Mesendoderm (in vitro differentiated cells): Measurements from ENCODE around the gene IL20RB. TPM values are rescaled to one million over a fixed set of nuclear protein-coding genes. Genes with fewer than 3 reads are reported as not detected.

Source experiments
- DNase-seq: peaks from one replicate; pipeline ENCODE4 v3.0.0; 2013
- H2AK5ac ChIP-seq: 2 replicates; pipeline ENCODE4 v1.6.1; 2013; ENCODE audit warnings: low read length, inconsistent platforms
- H2BK120ac ChIP-seq: 2 replicates; pipeline ENCODE4 v1.6.1; 2013; ENCODE audit warnings: low read depth, mild to moderate bottlenecking, low read length, moderate library complexity, mixed read lengths
- H2BK15ac ChIP-seq: replicated peaks from 2 replicates; pipeline ENCODE4 v1.6.1; 2013; ENCODE audit warnings: low read depth, mild to moderate bottlenecking, moderate library complexity
- H2BK5ac ChIP-seq: 2 replicates; pipeline ENCODE4 v1.6.1; 2013; ENCODE audit warnings: low read length, inconsistent platforms
- H3K18ac ChIP-seq: 2 replicates; pipeline ENCODE4 v1.6.1; 2013; ENCODE audit warnings: mild to moderate bottlenecking, low read length, mixed read lengths
- H3K23ac ChIP-seq: one replicate; pipeline ENCODE4 v1.6.1; 2013; ENCODE audit warnings: low read length
- H3K27ac ChIP-seq: 2 replicates; pipeline ENCODE4 v1.5.1; 2013; ENCODE audit warnings: low read depth, mild to moderate bottlenecking, inconsistent platforms, low read length, moderate library complexity
- H3K27me3 ChIP-seq: 2 replicates; pipeline ENCODE4 v1.6.1; 2013; ENCODE audit warnings: low read length, control low read depth, mild to moderate bottlenecking, inconsistent platforms; ENCODE audit not compliant: insufficient read depth, poor library complexity
- H3K36me3 ChIP-seq: 2 replicates; pipeline ENCODE4 v1.6.1; 2013; ENCODE audit warnings: low read length, inconsistent platforms; ENCODE audit not compliant: control insufficient read depth, insufficient read depth
- H3K4ac ChIP-seq: one replicate; pipeline ENCODE4 v1.6.1; 2013; ENCODE audit warnings: low read depth, mild to moderate bottlenecking, low read length, moderate library complexity
- H3K4me1 ChIP-seq: 2 replicates; pipeline ENCODE4 v1.6.1; 2013; ENCODE audit warnings: low read depth, low read length, inconsistent platforms; ENCODE audit not compliant: control insufficient read depth
- H3K4me2 ChIP-seq: 2 replicates; pipeline ENCODE4 v1.6.1; 2013; ENCODE audit warnings: low read length
- H3K4me3 ChIP-seq: 2 replicates; pipeline ENCODE4 v1.5.1; 2013; ENCODE audit warnings: mild to moderate bottlenecking, low read length
- H3K56ac ChIP-seq: one replicate; pipeline ENCODE4 v1.6.1; 2013; ENCODE audit warnings: low read length
- H3K79me1 ChIP-seq: 2 replicates; pipeline ENCODE4 v1.6.1; 2013; ENCODE audit warnings: low read length, inconsistent platforms
- H3K79me2 ChIP-seq: 2 replicates; pipeline ENCODE4 v1.6.1; 2013; ENCODE audit warnings: mild to moderate bottlenecking, low read length; ENCODE audit not compliant: control insufficient read depth, insufficient read depth
- H3K9ac ChIP-seq: 2 replicates; pipeline ENCODE4 v1.6.1; 2013; ENCODE audit warnings: low read length, inconsistent platforms
- H4K5ac ChIP-seq: one replicate; pipeline ENCODE4 v1.6.1; 2013; ENCODE audit warnings: low read length
- H4K8ac ChIP-seq: one replicate; pipeline ENCODE4 v1.6.1; 2013; ENCODE audit warnings: low read depth, mild to moderate bottlenecking, control low read depth, low read length, moderate library complexity
- WGBS: extraction: QIAGEN DNeasy Blood & Tissue Kit; methylation state at CpG from one replicate; pipeline ENCODE4 v1.1.7; 2013; ENCODE audit warnings: low lambda C conversion rate, missing lambda C conversion rate; ENCODE audit not compliant: insufficient coverage; ENCODE audit errors: extremely low coverage; 5-methylcytosine and 5-hydroxymethylcytosine counted together
- polyA plus RNA-seq, 2 experiments: library from polyadenylated mRNA; stranded (reverse); fragments of 200-250 nt; gene quantifications; one replicate each; pipeline ENCODE4 v1.2.3, GENCODE V29; 2013

IL20RB gene, protein sequence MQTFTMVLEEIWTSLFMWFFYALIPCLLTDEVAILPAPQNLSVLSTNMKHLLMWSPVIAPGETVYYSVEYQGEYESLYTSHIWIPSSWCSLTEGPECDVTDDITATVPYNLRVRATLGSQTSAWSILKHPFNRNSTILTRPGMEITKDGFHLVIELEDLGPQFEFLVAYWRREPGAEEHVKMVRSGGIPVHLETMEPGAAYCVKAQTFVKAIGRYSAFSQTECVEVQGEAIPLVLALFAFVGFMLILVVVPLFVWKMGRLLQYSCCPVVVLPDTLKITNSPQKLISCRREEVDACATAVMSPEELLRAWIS
- 1.3 TPM for polyA plus RNA-seq (2013, experiment 1 of 2)
- 1.3 TPM for polyA plus RNA-seq (2013, experiment 2 of 2)

DNA sequence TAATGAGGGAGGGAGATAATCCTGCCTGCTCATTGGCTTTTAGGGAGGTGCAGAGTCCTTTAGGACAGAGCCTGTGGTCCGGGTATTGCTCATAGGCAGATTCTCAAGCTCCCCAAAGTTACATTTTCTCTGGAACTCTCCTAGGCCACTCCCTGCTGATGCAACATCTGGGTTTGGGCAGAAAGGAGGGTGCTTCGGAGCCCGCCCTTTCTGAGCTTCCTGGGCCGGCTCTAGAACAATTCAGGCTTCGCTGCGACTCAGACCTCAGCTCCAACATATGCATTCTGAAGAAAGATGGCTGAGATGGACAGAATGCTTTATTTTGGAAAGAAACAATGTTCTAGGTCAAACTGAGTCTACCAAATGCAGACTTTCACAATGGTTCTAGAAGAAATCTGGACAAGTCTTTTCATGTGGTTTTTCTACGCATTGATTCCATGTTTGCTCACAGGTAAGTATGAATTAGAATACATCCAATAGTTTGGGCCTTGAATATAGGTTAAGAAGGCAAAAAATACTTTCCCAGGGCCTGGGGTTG, at the start of gene IL20RB:
Gene IL20RB, plus strand, starts transcription at position 233 of the 538 bp plus-strand sequence. Its CDS starts 131 bp downstream, at position 364.
- peak; percentile 88 for DNase-seq
- Histone ChIP-seq H4K8ac (no peak within 1 kb of the TSS), H3K79me1 (no peaks in the 10 kb centered on the region), H3K79me2 (no peaks in the 10 kb centered on the region), H3K27ac (no peak within 1 kb of the TSS), H3K4me1 (peaks cover 6% of the 10 kb centered on the region), H3K27me3 (no peaks in the 10 kb centered on the region), H3K56ac (peak within 1 kb of the TSS; percentile 35), H2AK5ac (no peak within 1 kb of the TSS), H4K5ac (no peak within 1 kb of the TSS), H3K18ac (peak within 1 kb of the TSS; percentile 84), H2BK15ac (no peak within 1 kb of the TSS), H3K4me3 (no peak within 1 kb of the TSS), H3K4me2 (no peak within 1 kb of the TSS), H3K23ac (no peak within 1 kb of the TSS), H2BK5ac (no peak within 1 kb of the TSS), H2BK120ac (no peak within 1 kb of the TSS), H3K4ac (no peak within 1 kb of the TSS), H3K36me3 (no peaks in the 10 kb centered on the region), H3K9ac (no peak within 1 kb of the TSS)
- no CpG with 5 or more reads among the region's 7 CpGs for WGBS

DNA sequence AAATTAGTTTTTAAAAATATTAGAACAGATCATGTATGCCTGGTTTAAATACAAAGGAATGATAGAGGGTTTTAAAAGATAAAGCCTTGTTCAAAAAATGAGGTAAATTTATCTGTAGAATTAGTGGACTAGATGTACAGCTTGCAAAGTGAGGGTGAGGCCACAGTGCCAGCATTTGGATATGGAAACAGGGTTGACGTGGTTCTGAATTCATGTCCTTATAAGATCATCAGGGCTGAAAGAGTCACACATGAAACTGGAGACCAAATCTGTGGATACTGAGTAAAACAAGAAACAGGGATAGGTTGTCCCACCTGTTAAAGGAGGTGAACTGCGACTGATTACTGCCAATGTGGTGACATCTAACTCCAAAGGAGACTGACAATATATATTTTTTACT, 49.5 kb upstream of the IL20RB start:
- Histone ChIP-seq H3K23ac (no peak overlapping the region), H3K18ac (no peak overlapping the region), H2AK5ac (no peak overlapping the region), H3K79me2 (peaks cover 51% of the 10 kb centered on the region), H4K8ac (no peak overlapping the region), H3K56ac (no peak overlapping the region), H3K79me1 (peaks cover 17% of the 10 kb centered on the region), H3K27ac (no peak overlapping the region), H4K5ac (no peak overlapping the region), H2BK120ac (no peak overlapping the region), H3K4ac (no peak overlapping the region), H3K27me3 (no peaks in the 10 kb centered on the region), H3K4me2 (no peak overlapping the region), H3K4me1 (no peaks in the 10 kb centered on the region), H3K36me3 (no peaks in the 10 kb centered on the region), H2BK15ac (no peak overlapping the region), H2BK5ac (no peak overlapping the region), H3K4me3 (no peak overlapping the region), H3K9ac (no peak overlapping the region)
- DNase-seq, result no peak
- no CpG with 5 or more reads among the region's 2 CpGs for WGBS

DNA sequence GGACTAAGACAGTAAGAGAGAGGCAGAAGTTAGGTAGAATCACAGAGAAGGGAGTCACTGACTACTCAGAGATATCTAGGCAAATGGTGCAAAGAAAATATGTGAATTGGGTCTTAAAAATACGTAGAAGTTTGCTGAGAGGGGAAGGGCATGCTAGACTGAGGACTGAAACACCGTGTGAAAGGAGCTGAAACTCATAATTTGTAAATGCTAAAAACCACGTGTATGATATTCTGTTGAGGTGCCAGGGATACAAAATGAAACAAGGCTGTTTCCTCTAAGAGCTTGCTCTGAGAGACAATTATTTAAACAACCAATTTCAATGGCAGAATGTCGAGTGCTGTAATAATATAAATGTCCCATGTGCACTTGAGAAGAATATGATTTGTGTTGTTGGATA, 48.6 kb upstream of the IL20RB start:
- no peak for DNase-seq
- Histone ChIP-seq H3K23ac (no peak overlapping the region), H4K5ac (no peak overlapping the region), H2AK5ac (no peak overlapping the region), H2BK5ac (no peak overlapping the region), H3K79me1 (peaks cover 17% of the 10 kb centered on the region), H4K8ac (no peak overlapping the region), H3K27me3 (no peaks in the 10 kb centered on the region), H3K56ac (no peak overlapping the region), H2BK15ac (no peak overlapping the region), H2BK120ac (no peak overlapping the region), H3K27ac (no peak overlapping the region), H3K4ac (no peak overlapping the region), H3K36me3 (no peaks in the 10 kb centered on the region), H3K9ac (no peak overlapping the region), H3K4me3 (no peak overlapping the region), H3K18ac (no peak overlapping the region), H3K79me2 (peaks cover 48% of the 10 kb centered on the region), H3K4me1 (no peaks in the 10 kb centered on the region), H3K4me2 (no peak overlapping the region)
- WGBS, result no CpG with 5 or more reads among the region's 4 CpGs

DNA sequence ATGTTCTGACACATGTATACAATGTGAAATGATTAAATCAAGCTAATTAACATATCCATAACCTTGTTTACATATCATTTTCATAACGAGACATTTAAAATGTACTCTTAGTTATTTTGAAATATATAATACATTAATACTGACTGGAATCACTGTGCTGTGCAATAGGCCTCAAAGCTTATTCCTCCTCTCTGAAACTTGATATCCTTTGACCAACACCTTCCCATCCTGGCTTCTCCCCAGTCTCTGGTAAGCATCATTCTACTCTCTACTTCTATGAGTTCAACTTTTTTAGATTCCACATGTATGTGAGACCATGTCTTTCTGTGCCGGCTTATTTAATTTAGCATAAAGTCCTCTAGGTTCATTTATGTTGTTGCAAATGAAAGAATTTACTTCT, 47.1 kb upstream of the IL20RB start:
- H3K79me1 ChIP-seq, result peaks cover 17% of the 10 kb centered on the region

DNA sequence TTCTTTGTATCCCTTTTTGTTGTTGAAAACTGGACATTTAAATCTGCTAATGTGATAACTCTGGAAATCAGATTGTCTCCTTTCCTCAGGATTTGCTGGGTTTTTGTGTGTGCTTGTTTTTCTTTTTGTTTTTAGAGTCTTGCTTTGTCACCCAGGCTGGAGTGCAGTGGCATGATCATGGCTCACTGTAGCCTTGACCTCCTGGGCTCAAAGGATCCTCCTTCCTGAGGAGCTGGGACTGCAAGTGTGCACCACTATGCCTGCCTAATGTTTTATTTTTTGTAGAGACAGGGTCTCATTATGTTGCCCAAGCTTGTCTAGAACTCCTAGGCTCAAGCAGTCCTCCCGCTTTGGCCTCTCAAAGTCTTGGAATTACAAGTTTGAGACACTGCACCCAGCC, 44.6 kb upstream of the IL20RB start:
- Histone ChIP-seq H3K23ac (no peak overlapping the region), H3K18ac (no peak overlapping the region), H3K79me2 (peaks cover 29% of the 10 kb centered on the region), H2AK5ac (no peak overlapping the region), H3K27me3 (no peaks in the 10 kb centered on the region), H3K36me3 (no peaks in the 10 kb centered on the region), H3K4me2 (no peak overlapping the region), H4K8ac (no peak overlapping the region), H2BK5ac (no peak overlapping the region), H2BK120ac (no peak overlapping the region), H4K5ac (no peak overlapping the region), H3K4me1 (no peaks in the 10 kb centered on the region), H2BK15ac (no peak overlapping the region), H3K79me1 (peaks cover 7% of the 10 kb centered on the region), H3K56ac (no peak overlapping the region), H3K27ac (no peak overlapping the region), H3K9ac (no peak overlapping the region), H3K4ac (no peak overlapping the region), H3K4me3 (no peak overlapping the region)
- WGBS, result no CpG with 5 or more reads among the region's 1 CpG
- DNase-seq, result no peak

More for the DNA sequence above, 47.1 kb upstream of the IL20RB start:
- Histone ChIP-seq H3K4ac (no peak overlapping the region), H3K9ac (no peak overlapping the region), H4K8ac (no peak overlapping the region), H3K23ac (no peak overlapping the region), H3K36me3 (no peaks in the 10 kb centered on the region), H2BK5ac (no peak overlapping the region), H2BK15ac (no peak overlapping the region), H2BK120ac (no peak overlapping the region), H3K18ac (no peak overlapping the region), H3K4me1 (no peaks in the 10 kb centered on the region), H3K56ac (no peak overlapping the region), H3K27ac (no peak overlapping the region), H3K27me3 (no peaks in the 10 kb centered on the region), H3K79me2 (peaks cover 45% of the 10 kb centered on the region), H3K4me2 (no peak overlapping the region), H3K4me3 (no peak overlapping the region), H4K5ac (no peak overlapping the region), H2AK5ac (no peak overlapping the region)
- no peak for DNase-seq
- no CpG with 5 or more reads among the region's 2 CpGs for WGBS
